ENCODE measurements around the gene GUCA2A. TPM values are rescaled to one million over a fixed set of nuclear protein-coding genes. Genes with fewer than 3 reads are reported as not detected.

Gene GUCA2A
- total and polyA plus RNA-seq, 9 of the 15 experiments (the other 6 are each of a cell fraction or from before 2014, with no cell fraction given): not detected

- Histone ChIP-seq H3K4me2 (ENCODE audit: insufficient read depth, low read length) (no peak overlapping the region), H3K9me1 (ENCODE audit: control insufficient read depth, insufficient read depth, low read length) (no peaks in the 10 kb centered on the region), H2AFZ (ENCODE audit: low read depth, low read length) (no peak overlapping the region), H3K36me3 (ENCODE audit: control insufficient read depth, insufficient read depth, low read length) (peaks cover 64% of the 10 kb centered on the region), H3K9me3 (replicated peaks; ENCODE audit: control insufficient read depth, insufficient read depth, low read depth, low read length) (no peaks in the 10 kb centered on the region), H3K27ac (ENCODE audit: extremely low read depth, low read depth, low read length) (no peak overlapping the region), H3K79me2 (ENCODE audit: control insufficient read depth, insufficient read depth, low read length) (no peaks in the 10 kb centered on the region), H3K9ac (ENCODE audit: insufficient read depth in 1 of 2, low read depth in 2 of 2, low read length in 2 of 2) (no peak overlapping the region), H4K20me1 (replicated peaks; ENCODE audit: control insufficient read depth, insufficient read depth, low read length) (no peaks in the 10 kb centered on the region), H3K4me1 (replicated peaks in 1 of 2; ENCODE audit: control insufficient read depth in 2 of 2, insufficient read depth in 2 of 2, low read length in 2 of 2) (no peaks in the 10 kb centered on the region), H3K4me3 (no peak overlapping the region), H3K27me3 (ENCODE audit: control insufficient read depth in 2 of 2, insufficient read depth in 2 of 2, low read length in 2 of 2) (no peaks in the 10 kb centered on the region)
- CTCF ChIA-PET (ENCODE audit: low intra/inter-chr PET ratio): no interaction called here
- intact Hi-C loops (cut with micrococcal nuclease) (no loop called here), in situ Hi-C loops (cut with MboI) (no loop called here)
- 89% methylated on average over 5 of the region's 5 CpGs for WGBS (ENCODE audit: insufficient coverage, low coverage, missing lambda C conversion rate)
- DNase-seq (ENCODE audit: extremely low read depth in 1 of 4, low spot score in 3 of 4) (no peak), FAIRE-seq (no peak), ATAC-seq (no peak)
- no TSS peak for BruUV-seq (replicated peaks)
- POLR2A ChIA-PET: interaction anchor here (0.6 kb wide), 1 partner anchor 11 kb away, joined by 3 read pairs; no protein-coding TSS in a partner anchor
- no peak for TF ChIP-seq GTF2B (IDR thresholded peaks at IDR 0.05; ENCODE audit: extremely low read depth, insufficient read length)
- TF ChIP-seq CBFB (CRISPR knock-in tag; IDR thresholded peaks at IDR 0.05): no peak
- TF ChIP-seq SP1 (CRISPR knock-in tag; IDR thresholded peaks at IDR 0.05): no peak
- TF ChIP-seq MEF2A (IDR thresholded peaks at IDR 0.05; ENCODE audit: control insufficient read depth, low read depth, low read length): no peak
- TF ChIP-seq ZNF655 (CRISPR knock-in tag; IDR thresholded peaks at IDR 0.05): no peak
- TF ChIP-seq E2F5 (CRISPR knock-in tag; IDR thresholded peaks at IDR 0.05): no peak
- TF ChIP-seq ZNF277 (CRISPR knock-in tag; IDR thresholded peaks at IDR 0.05; ENCODE audit: borderline replicate concordance): no peak
- no peak for TF ChIP-seq KLF1 (tag; IDR thresholded peaks at IDR 0.05)
- no peak for TF ChIP-seq U2AF1 (optimal IDR thresholded peaks at IDR 0.05; ENCODE audit: low read depth, low read length)
- no peak for TF ChIP-seq ZNF584 (CRISPR knock-in tag; IDR thresholded peaks at IDR 0.05; ENCODE audit: low read depth)
- TF ChIP-seq TRIM24 (IDR thresholded peaks at IDR 0.05): no peak
- no peak for TF ChIP-seq HINFP (tag; conservative IDR thresholded peaks at IDR 0.05; ENCODE audit: low read depth)
- no peak for TF ChIP-seq ZNF134 (CRISPR knock-in tag; conservative IDR thresholded peaks at IDR 0.05)
- no peak for TF ChIP-seq ZBTB2 (IDR thresholded peaks at IDR 0.05)
- TF ChIP-seq ZNF766 (CRISPR knock-in tag; conservative IDR thresholded peaks at IDR 0.05): no peak
Observed at GRCh38 chr1:42198251-42198650, 33.7 kb upstream of the GUCA2A start.

Measured in K562 (cell line).